ENCODE measurements around the gene PNPLA3.

Gene PNPLA3

DNA sequence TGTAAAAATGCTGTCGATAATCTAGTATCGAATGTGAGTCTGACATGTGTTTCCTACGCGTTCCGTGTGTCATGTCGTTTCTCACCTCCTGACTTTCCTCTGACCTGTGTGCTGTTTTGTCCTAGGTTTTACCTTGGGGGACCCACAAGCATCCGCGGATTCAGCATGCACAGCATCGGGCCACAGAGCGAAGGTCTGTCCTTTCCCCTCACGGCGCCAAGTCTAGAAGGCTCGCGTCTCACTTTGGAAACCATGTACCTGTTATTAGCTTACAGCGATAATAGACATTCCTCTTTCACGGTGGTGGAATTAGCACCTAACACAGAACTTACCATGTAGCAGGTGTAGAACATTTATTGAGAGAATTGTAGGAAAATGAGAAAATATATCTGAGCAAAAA is 60.2 kb downstream of the PNPLA3 start:
- no peaks in the 10 kb centered on the region for H3K4me1 ChIP-seq
- no peak overlapping the region for H3K27ac ChIP-seq
- H3K36me3 ChIP-seq, result peaks cover 54 to 91% (median 85%) of the 10 kb centered on the region in 3 donors
- intact Hi-C loops (cut with DNase I; ENCODE audit: low total_unique reads), result no loop called here
- H3K27me3 ChIP-seq, result no peaks in the 10 kb centered on the region
- H3K9me3 ChIP-seq, result no peaks in the 10 kb centered on the region
- TF ChIP-seq, protein P1, sequence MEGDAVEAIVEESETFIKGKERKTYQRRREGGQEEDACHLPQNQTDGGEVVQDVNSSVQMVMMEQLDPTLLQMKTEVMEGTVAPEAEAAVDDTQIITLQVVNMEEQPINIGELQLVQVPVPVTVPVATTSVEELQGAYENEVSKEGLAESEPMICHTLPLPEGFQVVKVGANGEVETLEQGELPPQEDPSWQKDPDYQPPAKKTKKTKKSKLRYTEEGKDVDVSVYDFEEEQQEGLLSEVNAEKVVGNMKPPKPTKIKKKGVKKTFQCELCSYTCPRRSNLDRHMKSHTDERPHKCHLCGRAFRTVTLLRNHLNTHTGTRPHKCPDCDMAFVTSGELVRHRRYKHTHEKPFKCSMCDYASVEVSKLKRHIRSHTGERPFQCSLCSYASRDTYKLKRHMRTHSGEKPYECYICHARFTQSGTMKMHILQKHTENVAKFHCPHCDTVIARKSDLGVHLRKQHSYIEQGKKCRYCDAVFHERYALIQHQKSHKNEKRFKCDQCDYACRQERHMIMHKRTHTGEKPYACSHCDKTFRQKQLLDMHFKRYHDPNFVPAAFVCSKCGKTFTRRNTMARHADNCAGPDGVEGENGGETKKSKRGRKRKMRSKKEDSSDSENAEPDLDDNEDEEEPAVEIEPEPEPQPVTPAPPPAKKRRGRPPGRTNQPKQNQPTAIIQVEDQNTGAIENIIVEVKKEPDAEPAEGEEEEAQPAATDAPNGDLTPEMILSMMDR (IDR thresholded peaks at IDR 0.05), result no peak
- H3K4me3 ChIP-seq, result no peak overlapping the region
- DNase-seq, result no peak

DNA sequence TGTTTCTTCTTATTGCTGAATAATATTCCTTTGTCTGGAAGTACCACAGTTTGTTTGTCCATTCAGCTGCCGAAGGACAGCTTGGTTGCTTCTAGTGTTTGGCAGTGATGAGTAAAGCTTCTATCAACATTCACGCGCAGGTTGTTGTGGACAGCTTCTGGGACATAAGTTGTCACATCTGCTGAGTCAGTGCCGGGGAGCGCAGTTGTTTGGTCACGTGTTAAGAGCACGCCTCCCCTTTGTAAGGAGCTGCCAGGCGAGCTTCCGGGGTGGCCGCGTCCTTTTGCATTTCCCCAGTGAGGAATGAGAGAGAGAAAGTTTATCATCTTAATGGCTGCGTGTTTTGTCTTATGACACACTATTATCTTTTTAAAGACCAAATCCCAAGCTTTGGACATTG is 61.9 kb downstream of the PNPLA3 start:
- Histone ChIP-seq H3K27me3 (no peaks in the 10 kb centered on the region), H3K9me3 (no peaks in the 10 kb centered on the region), H3K4me3 (no peak overlapping the region), H3K27ac (no peak overlapping the region), H3K4me1 (no peaks in the 10 kb centered on the region), H3K36me3 (peaks cover 56 to 91% (median 83%) of the 10 kb centered on the region in 3 donors)
- TF ChIP-seq, protein P1 (IDR thresholded peaks at IDR 0.05), result no peak
- intact Hi-C loops (cut with DNase I; ENCODE audit: low total_unique reads), result no loop called here
- DNase-seq, result no peak

DNA sequence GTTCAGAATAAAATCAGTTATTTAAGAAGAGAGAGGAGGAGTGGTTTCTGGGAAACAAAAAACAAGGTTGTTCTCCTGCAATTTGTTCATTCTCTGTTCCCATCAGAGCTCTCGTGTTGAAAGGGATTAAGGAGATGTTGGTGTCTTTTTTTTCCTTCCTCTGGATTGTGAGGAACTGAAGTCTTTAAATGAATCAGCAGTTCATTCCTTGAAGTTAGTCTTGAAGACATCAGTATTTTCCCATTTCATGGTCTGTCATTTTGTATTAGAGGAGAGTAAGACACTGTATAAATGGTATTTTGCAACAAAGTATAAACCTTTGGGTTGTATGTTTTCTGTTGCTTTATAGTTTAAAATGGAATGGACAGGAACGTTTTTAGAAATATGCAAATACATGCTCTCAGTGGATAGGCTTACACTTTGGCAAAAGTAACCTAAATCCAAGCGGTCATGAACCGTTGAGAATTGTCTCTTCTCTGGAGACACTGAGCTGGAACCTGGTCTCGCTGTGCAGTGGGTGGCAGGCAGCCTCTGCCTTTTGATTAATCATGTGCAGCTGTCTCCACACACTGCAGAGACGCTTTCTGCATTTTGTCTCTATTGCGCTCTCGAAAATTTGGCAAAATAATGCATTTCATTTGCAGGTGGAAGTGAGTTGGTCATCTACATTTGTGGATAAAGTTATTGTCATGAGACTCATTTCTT is 64.7 kb downstream of the PNPLA3 start:
- peak in 1 of 2 donors; percentile 5 for DNase-seq
- Histone ChIP-seq H3K36me3 (peaks cover 71 to 91% (median 82%) of the 10 kb centered on the region in 3 donors), H3K9me3 (no peaks in the 10 kb centered on the region), H3K4me3 (no peak overlapping the region), H3K27ac (no peak overlapping the region), H3K4me1 (peaks cover 0 to 5% (median 0%) of the 10 kb centered on the region in 4 donors), H3K27me3 (no peaks in the 10 kb centered on the region)
- intact Hi-C loops (cut with DNase I; ENCODE audit: low total_unique reads), result no loop called here
- TF ChIP-seq, protein P1 (IDR thresholded peaks at IDR 0.05), result no peak

DNA sequence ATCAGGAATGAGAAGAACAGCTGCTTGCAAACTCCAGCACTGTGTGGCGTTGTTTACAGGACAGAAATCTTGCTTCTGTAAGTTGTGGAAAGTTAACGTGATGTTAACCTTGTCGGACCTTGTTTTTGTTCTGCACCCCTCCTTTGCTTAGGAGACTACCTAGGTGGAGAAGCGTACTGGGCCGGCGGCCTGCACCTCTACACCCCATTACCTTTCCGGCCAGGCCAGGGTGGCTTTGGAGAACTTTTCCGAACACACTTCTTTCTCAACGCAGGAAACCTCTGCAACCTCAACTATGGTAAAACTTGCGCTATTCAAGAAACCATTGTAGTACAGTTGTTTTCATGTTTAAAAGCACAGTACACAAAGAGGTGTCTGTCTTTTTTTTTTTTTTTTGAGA is 65.4 kb downstream of the PNPLA3 start:
- DNase-seq, result peak in 1 of 2 donors; percentile 25
- Histone ChIP-seq H3K4me1 (peaks cover 0 to 6% (median 0%) of the 10 kb centered on the region in 4 donors), H3K36me3 (peaks cover 64 to 88% (median 78%) of the 10 kb centered on the region in 3 donors), H3K9me3 (no peaks in the 10 kb centered on the region), H3K27me3 (no peaks in the 10 kb centered on the region), H3K4me3 (no peak overlapping the region), H3K27ac (no peak overlapping the region)
- intact Hi-C loops (cut with DNase I; ENCODE audit: low total_unique reads), result no loop called here
- TF ChIP-seq, protein P1 (IDR thresholded peaks at IDR 0.05), result no peak

DNA sequence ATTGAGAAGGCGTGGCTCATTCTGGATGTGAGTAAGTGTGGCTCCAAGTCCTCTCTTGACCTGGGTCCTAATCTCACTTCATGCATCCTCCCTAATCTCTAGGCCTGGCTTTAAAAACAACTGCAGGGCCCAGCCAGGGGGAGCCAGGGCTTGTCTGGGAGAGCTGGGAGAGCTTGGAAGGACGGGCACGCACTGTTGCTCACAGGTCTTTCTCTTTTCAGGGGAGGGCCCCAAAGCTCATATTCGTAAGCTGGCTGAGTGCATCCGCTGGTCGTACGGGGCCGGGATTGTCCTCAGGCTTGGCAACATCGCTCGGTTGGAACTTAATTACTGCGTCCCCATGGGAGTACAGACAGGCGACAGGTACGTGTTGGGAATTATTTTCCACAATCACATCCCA is 66.4 kb downstream of the PNPLA3 start:
- no peak for DNase-seq
- TF ChIP-seq, protein P1 (IDR thresholded peaks at IDR 0.05), result no peak
- Histone ChIP-seq H3K9me3 (no peaks in the 10 kb centered on the region), H3K4me1 (peaks cover 0 to 6% (median 0%) of the 10 kb centered on the region in 4 donors), H3K36me3 (peaks cover 53 to 88% (median 78%) of the 10 kb centered on the region in 3 donors), H3K27ac (no peak overlapping the region), H3K27me3 (no peaks in the 10 kb centered on the region), H3K4me3 (no peak overlapping the region)
- intact Hi-C loops (cut with DNase I; ENCODE audit: low total_unique reads), result no loop called here
